C4-2B (cell line): ENCODE measurements around the gene WNT9B.

ENCODE experiments used
- ZFX ChIP-seq: fragments of 450-650 bp; IDR thresholded peaks from 2 replicates; pipeline ENCODE4 v1.6.1; 2017
- TF ChIP-seq, protein P1 (sequence below): fragments of 450-650 bp; conservative IDR thresholded peaks from 2 replicates; pipeline ENCODE4 v1.5.1; 2017; ENCODE audit warnings: mild to moderate bottlenecking

DNA sequence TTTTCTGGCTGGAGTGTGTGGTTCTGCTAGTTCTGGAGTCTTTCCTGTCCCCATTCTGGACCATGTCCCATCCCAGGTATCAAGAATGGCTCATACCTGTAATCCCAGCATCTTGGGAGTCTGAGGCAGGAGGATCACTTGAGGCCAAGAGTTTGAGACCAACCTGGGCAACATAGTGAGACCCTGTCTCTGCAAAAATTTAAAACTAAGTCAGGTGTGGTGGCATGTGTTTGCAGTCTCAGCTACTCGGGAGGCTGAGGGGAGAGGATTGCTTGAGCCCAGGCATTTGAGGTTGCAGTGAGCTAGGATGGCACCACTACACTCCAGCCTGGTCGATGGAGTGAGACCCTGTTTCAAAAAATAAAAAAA lies 17.6 kb upstream of the WNT9B start:
- TF ChIP-seq, protein P1, sequence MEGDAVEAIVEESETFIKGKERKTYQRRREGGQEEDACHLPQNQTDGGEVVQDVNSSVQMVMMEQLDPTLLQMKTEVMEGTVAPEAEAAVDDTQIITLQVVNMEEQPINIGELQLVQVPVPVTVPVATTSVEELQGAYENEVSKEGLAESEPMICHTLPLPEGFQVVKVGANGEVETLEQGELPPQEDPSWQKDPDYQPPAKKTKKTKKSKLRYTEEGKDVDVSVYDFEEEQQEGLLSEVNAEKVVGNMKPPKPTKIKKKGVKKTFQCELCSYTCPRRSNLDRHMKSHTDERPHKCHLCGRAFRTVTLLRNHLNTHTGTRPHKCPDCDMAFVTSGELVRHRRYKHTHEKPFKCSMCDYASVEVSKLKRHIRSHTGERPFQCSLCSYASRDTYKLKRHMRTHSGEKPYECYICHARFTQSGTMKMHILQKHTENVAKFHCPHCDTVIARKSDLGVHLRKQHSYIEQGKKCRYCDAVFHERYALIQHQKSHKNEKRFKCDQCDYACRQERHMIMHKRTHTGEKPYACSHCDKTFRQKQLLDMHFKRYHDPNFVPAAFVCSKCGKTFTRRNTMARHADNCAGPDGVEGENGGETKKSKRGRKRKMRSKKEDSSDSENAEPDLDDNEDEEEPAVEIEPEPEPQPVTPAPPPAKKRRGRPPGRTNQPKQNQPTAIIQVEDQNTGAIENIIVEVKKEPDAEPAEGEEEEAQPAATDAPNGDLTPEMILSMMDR, result no peak
- TF ChIP-seq ZFX, result no peak
